ENCODE measurements around the gene MAGEA8.
"Not testable (repeated sequence)": the region's sequence is repeated elsewhere in the genome, so short reads cannot be mapped to it uniquely, and the experiment has no call there.

The MAGEA8 gene

DNA sequence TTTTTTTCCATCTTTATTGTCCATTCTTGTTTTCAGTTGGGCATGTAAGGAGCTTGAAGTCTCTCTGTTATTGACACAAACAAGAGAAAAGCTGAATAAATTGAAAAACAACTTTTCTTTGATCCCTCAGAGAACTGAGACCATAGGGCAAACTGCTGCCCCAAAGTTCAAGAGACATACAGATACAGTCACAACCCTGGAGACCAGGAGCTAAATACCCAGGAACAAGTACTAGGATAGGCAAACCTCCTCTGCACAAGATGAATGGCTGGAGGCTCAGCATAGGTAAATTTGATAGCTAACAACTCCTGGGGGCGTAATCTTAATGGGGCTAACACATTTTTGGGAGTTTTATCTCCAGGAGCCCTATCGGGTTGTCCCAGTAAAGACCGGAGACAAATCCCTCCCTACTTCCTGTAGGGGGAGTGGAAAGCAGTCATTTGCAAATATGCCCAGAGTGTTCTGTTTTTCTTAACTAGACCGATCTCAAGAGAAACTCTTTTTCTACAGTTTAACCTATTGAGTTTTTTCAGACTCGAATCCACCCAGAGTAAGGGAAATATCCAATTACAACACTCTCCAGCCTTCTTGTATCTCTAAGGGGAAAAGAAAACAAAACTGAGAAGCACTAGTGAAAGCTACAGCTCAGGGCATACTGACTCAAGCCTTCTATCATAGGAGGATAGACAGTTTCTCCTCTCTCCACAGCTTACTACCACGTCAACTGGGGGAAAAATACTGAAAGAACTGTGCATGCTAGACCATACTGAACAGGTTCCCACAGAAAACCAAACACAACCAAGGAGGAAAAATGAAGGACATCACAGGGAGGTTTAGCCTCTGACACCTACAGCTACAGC lies 23.1 kb downstream of the MAGEA8 start:
- in situ Hi-C loops (cut with MboI; ENCODE audit: low sequenced_read_pairs), result no loop called here

DNA sequence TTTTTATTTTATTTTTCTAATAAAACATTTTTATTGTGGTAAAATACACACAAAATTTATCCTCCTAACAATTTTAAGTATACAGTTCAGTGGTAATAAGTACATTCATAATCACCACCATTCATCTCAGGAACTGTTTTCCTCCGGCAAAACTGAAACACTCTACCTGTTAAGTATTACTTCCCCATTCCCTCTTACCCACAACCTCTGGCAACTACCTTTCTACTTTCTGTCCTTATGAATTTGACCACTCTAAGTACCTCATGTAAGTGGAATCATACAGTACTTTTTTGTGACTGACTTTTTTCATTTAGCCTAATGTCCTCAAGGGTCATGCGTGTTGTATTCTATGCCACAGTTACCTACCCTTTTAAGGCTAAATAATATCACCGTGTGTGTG lies 27.3 kb downstream of the MAGEA8 start:
- in situ Hi-C loops (cut with MboI; ENCODE audit: low sequenced_read_pairs), result no loop called here

DNA sequence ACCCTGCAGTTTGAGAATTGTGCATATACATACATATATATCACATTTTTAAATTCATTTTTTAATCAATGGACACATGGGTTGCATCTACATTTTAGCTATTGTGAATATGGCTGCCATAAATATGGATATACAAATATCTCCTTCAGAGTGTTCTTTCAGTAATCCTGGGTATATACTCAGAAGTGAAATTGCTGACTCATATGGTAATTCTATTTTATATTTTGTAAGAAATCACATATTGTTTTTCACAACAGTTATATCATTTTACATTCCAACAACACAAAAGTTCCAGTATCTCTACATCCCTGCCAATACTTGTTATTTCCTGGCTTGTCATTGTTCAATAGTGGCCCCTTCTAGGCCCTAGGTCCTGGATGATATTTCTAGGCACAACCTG lies 27.7 kb downstream of the MAGEA8 start:
- in situ Hi-C loops (cut with MboI; ENCODE audit: low sequenced_read_pairs), result no loop called here

DNA sequence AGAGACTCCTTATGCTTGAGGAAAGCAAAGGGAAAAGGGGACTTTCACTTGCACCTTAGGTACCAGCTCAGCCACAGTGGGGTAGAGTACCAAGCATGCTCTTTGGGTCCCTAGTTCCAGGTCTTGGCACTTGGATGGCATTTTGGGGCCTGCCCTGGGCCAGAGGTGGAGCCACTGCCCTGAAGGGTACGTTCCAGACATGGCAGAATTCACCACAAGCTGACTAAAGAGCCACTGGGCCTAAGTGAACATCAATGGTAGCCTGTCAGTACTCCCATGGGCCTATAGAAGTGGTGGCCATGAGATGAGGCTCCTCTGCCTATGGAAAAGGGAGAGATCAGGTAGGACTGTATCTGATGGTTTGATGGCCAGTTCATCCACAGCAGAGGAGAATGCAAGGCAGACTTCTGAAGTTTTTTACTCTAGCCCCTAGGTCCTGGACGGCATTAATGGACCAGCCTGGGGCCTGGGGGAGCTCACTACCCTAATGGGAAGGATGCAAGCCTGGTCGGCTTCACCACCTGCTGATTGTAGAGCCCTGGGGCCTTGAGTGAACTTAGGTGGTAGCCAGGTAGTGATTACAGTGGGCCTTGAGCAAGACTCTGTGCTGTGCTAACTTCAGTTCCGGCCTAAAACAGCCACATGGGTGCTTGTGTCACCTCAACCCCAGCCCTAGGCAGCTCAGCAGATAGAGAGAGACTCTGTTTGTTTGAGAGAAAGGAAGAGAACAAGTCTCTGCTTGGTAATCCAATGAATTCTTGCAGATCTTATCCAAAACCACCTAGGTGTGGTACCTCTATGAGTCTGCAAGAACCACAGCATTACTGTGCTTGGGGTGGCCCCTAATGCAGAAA lies 28.6 kb downstream of the MAGEA8 start:
- in situ Hi-C loops (cut with MboI; ENCODE audit: low sequenced_read_pairs), result no loop called here

DNA sequence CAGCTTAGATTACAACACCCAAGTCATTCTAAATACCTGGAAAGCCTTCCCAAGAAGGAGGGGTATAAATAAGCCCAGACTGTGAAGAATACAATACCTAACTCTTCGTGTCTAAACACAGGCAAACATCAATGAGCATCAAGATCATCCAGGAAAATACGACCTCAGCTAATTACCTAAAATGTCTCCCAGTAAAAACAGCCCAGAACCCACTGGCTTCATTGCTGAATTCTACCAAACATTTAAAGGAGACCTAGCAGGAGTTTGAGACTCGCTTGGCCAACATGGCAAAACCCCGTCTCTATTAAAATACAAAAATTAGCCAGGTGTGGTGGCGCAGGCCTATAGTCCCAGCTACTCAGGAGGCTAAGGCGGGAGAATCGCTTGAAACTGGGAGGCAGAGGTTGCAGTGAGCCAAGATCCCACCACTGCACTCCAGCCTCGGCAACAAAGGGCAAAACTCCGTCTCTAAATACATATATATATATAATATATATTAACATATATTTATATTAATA lies 29.3 kb downstream of the MAGEA8 start:
- in situ Hi-C loops (cut with MboI; ENCODE audit: low sequenced_read_pairs), result no loop called here

DNA sequence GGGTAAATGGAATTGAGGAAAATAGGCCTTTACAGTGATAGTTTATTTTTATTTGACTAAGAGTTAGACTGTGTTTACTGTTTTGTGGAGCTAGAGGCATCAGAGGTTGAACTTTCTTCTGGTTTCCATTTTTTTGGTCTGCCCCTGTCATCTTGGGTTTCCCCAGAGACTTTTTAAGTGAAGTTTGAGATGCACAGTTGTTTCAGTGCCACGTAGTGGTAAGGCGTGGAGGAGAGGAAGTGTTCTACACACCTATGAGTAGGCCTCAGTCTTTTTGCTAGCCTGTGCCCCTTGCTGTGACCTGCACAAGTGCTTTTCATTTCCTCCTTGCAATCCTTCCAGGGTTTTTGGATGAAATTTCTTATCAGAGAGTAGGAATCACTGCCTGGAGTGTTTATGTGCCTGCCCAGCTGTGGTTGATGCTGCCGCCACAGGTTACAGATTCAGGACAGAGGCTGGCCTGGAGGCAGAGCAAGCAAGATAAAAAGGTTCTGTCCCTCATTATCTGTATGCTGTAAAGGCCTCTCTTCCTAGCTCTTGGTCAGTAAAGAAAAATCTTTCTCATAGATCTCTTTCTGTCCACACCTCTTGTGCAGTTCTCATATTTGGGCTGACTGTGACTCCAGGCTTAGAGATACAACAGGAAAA lies 35.9 kb downstream of the MAGEA8 start:
- in situ Hi-C loops (cut with MboI; ENCODE audit: low sequenced_read_pairs), result no loop called here

DNA sequence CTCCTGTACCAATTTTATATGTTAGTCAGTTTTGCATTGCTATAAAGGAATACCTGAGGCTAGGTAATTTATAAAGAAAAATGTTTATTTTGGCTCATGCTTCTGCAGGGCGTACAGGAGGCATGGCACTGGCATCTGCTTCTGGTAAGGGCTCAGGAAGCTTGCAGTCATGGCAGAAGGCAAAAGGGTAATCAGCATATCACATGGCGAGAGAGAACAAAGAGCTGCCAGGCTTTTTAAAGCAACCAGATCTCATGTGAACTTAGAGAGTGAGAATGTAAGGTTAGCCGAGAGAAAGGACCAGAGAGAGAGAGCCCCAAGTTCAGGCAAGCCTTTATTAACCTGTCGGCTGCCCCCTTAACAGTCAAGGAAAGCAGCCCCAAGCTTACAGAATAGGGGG lies 42.9 kb downstream of the MAGEA8 start:
- in situ Hi-C loops (cut with MboI; ENCODE audit: low sequenced_read_pairs), result not testable (repeated sequence)

DNA sequence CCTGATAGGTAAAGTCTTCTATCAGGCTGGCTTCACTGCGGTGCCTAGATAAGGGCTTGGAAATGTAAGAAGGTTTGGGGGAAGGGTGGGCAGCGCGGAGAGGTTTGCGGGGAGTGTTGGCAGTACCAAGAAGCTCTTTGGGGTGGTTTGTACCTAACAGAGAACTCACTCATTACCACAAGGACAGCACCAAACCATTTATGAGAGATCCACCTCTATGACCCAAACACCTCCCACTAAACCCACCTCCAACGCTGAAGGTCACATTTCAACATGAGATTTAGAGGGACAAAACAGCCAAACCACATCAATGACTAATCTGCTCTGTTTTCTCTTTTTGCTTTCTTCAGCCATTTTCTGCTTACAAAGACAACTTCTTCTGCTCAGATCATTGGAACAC lies 43.5 kb downstream of the MAGEA8 start:
- in situ Hi-C loops (cut with MboI; ENCODE audit: low sequenced_read_pairs), result not testable (repeated sequence)

DNA sequence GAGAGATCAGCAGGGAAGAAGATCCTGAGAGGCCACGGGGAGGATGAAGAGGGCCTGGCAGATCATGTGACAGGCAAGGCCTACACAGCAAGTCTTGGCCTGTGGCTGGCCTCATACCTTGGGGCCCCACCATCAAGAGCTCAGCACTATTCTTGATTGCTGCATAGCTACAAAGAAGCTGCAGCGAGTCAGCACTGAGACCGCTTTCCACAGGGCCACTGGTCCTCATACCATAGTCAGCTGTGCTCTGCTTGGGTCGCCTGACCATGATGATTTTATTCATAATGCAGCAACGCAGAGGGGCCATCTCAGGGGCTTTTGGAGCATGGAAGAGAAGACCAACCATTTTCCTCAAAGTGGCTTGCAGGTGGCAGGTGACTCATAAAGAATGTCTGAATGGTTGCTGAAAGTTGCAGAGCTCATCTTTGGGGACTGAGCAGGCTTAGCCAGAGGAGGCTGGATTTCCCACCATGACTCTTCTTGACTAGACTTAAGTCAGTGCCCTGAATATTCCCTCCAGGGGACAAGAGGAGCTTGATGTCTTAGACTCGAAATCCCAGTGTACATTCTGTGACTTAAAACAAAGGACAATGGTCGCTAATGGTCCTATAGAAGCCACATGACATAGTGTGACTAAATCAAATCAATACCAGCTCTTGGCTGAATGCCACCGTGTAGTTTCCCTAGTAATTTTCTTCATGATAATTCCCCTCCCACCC lies 46.4 kb downstream of the MAGEA8 start:
- in situ Hi-C loops (cut with MboI; ENCODE audit: low sequenced_read_pairs), result not testable (repeated sequence)

DNA sequence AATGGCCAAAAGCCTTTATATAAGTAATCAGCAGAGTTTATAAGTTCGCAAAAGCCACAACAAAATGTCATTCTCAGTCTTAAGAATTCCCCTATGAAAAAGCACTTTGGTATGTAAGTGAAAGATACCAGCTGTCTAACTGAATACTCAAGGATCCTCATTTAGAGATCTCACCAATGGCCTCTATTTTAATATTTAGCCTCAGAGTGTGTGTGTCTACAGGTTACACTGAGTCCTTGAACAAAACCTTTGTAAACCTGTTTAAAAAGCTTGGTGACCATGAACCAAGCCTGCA lies 46.9 kb downstream of the MAGEA8 start:
- in situ Hi-C loops (cut with MboI; ENCODE audit: low sequenced_read_pairs), result not testable (repeated sequence)

DNA sequence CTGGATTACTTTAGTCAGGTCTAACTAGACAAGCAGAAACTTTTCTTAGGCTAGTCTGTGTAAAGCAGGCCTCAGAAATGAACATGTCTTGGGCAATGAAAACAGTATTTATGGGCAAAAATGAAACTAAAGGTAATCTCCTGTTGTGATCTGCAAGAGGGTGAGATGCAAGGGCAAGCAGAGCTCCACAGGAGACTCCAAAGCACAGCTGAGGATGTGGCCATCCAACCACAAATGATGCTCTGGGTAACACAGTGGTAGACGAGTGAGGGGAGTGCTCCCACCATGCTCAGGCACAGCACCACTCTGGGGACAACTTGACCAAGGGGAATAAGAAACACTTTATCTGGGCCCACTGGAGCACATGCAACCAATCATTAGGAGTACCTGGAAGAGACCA lies 47.7 kb downstream of the MAGEA8 start:
- in situ Hi-C loops (cut with MboI; ENCODE audit: low sequenced_read_pairs), result not testable (repeated sequence)

DNA sequence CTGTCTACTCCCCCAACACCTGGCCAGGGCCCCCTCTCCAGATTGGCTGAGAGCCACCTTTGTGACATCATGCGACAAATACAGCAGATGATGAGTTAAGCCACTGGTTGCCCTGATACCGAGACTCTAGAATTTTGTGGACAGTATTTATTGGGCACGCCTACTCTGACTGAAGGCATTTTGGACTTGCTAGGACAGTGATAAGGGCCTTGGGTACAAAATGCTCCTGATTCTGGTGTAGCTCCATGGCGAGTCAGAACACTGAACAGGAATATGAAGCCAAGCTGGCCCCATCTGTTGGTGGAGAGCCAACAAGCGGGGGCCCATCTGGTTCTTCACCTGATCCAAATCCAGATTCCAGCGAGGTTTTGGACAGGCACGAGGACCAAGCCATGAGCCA lies 48.4 kb downstream of the MAGEA8 start, which contains the start of gene HSFX4:
Gene HSFX4, plus strand, starts transcription at position 174 of the 400 bp plus-strand sequence. Its CDS starts 72 bp downstream, at position 246.
- in situ Hi-C loops (cut with MboI; ENCODE audit: low sequenced_read_pairs), result not testable (repeated sequence)

DNA sequence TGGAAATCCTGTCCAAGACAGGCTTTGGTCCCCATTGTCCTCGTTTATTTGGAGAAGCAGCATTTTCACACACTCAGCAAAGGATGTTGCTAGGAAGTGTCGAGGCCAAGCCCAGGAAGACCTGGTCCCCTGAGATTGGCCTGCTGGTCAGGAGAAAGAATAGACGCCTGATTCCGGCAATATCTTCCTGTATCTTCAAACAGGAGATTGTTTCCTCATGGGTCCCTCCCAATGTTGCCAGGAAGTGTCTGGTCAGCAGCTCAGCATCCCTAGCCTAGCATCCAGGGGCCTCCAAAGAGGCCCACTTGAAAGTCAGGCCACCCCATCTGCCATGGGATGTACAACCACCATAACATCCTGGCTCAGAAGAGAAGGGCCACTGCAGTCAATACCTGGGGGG lies 50.4 kb downstream of the MAGEA8 start:
- in situ Hi-C loops (cut with MboI; ENCODE audit: low sequenced_read_pairs), result not testable (repeated sequence)

DNA sequence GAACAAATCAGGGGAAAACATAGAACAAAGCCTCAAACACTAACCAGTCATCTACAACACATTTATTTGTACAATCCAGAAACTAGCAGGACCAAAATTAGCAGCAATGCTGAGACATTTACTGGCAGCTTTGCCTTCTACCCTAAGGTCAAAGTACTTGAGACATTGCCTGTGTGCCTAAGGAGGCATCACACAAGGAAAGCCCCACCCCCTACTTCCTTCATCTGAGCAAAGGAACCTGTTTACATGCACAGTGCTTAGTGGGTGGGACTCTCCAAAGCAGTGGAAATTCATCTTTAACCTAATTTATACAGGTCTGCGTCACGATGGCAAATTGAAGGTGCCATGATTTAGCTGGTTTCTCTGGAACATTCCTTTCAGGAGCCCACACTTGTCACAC lies 51.2 kb downstream of the MAGEA8 start:
- in situ Hi-C loops (cut with MboI; ENCODE audit: low sequenced_read_pairs), result not testable (repeated sequence)

DNA sequence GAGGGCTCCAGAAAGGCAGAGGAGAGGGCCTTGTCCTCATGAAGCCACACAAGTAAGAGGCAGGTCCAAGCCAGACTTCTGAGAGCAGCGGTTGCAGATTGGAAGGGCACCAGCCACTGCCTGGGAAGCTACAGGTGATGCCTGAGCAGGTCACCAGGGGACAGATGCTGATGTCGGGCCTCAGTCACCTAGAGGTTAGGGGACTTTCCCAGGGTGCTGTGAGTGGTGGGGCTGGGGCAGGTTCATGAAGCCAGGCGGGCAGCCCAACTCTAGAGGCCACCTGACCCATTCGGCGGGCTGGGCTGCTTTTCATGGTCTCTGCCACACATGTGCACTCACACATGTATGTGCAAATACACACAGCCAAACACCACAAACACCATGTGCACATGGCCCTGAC lies 52.0 kb downstream of the MAGEA8 start:
- in situ Hi-C loops (cut with MboI; ENCODE audit: low sequenced_read_pairs), result not testable (repeated sequence)

DNA sequence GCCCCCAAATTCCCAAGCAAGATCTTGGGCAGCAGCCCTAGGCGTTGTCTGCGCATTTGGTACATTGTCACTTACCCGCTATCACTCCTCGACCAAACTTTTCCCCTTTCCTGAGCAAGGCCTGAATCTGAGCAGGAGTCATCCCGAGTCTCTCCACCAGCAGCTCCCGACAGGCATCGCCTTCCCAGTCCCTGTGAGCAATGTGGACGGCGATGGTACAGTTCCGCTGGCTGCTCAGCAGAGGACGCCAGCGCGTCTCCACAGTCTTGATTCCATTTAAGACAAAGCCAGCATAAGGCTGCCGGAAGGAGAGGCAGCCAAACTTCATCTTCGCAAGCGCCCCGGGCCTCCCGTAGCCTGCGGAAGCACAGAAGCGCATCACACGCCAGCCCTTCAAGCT lies 52.6 kb downstream of the MAGEA8 start:
- in situ Hi-C loops (cut with MboI; ENCODE audit: low sequenced_read_pairs), result not testable (repeated sequence)
